Measurements from ENCODE around the gene NRXN3.

DNA sequence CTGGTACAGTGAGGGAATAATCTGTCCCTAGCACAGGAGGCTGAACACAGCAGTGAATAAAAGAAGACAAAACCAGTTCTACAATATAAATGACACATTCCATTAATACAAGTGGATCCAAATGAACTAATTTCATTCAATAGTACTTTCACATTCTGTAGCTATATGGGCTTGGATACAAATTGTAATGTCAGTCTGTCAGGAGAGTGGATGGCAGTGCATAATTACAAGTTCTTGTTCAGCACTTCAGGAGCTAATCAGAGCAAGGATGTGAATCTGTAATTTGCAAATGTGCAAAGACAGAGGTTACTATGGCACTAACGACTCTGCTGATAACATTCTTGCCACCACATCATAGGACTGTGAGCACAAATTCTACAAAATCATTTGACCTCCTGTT, 1343.3 kb downstream of the NRXN3 start:
- TF ChIP-seq ZNF384 (IDR thresholded peaks at IDR 0.05) (no peak), ARNT (IDR thresholded peaks at IDR 0.05) (no peak), SP1 (IDR thresholded peaks at IDR 0.05) (no peak)

Data from HEK293T (cell line).